GM23338 (cell line): ENCODE measurements around the gene MDM4. TPM values are rescaled to one million over a fixed set of nuclear protein-coding genes. Genes with fewer than 3 reads are reported as not detected.

Source experiments
- ATAC-seq: fragments of 200-7000 bp; cut with Tn5 transposase; 3 replicates; pipeline ENCODE4 v1.9.1; 2020
- DNase-seq: peaks from one replicate; pipeline ENCODE4 v3.0.0-alpha.2; 2015; ENCODE audit warnings: low spot score
- H2AFZ ChIP-seq: fragments of 200-600 bp; sonication (generic); 2 replicates; pipeline ENCODE4 v1.8.0; 2016; ENCODE audit warnings: antibody characterized with exemption, mild to moderate bottlenecking, moderate library complexity
- H3F3A ChIP-seq: fragments of 200-600 bp; sonication (generic); replicated peaks from 2 replicates; pipeline ENCODE4 v1.8.0; 2017; ENCODE audit warnings: antibody characterized with exemption, mixed run types, low read depth
- H3K27ac ChIP-seq: fragments of 200-600 bp; sonication (generic); 2 replicates; pipeline ENCODE4 v1.6.1; 2016; ENCODE audit warnings: low read depth
- H3K27me3 ChIP-seq: fragments of 200-600 bp; sonication (generic); 2 replicates; pipeline ENCODE4 v1.8.0; 2016; ENCODE audit warnings: mild to moderate bottlenecking, mixed run types, moderate library complexity; ENCODE audit not compliant: insufficient read depth
- H3K36me3 ChIP-seq: fragments of 200-600 bp; sonication (generic); 2 replicates; pipeline ENCODE4 v1.8.0; 2016; ENCODE audit warnings: mild to moderate bottlenecking; ENCODE audit not compliant: insufficient read depth
- H3K4me1 ChIP-seq: fragments of 200-600 bp; sonication (generic); 2 replicates; pipeline ENCODE4 v1.8.0; 2016; ENCODE audit warnings: mild to moderate bottlenecking, moderate library complexity; ENCODE audit not compliant: insufficient read depth
- H3K4me2 ChIP-seq: fragments of 200-600 bp; sonication (generic); 2 replicates; pipeline ENCODE4 v1.7.1; 2017; ENCODE audit warnings: mixed run types
- H3K4me3 ChIP-seq: fragments of 200-600 bp; sonication (generic); 2 replicates; pipeline ENCODE4 v1.6.1; 2016; ENCODE audit warnings: mixed run types
- H3K79me2 ChIP-seq: fragments of 200-600 bp; sonication (generic); replicated peaks from 2 replicates; pipeline ENCODE4 v1.8.0; 2017; ENCODE audit warnings: mild to moderate bottlenecking; ENCODE audit not compliant: insufficient read depth
- H3K9me2 ChIP-seq: fragments of 200-600 bp; sonication (generic); 2 replicates; pipeline ENCODE4 v1.8.0; 2017; ENCODE audit not compliant: insufficient read depth
- H4K20me1 ChIP-seq: fragments of 200-600 bp; sonication (generic); replicated peaks from 2 replicates; pipeline ENCODE4 v1.8.0; 2017; ENCODE audit warnings: mild to moderate bottlenecking; ENCODE audit not compliant: insufficient read depth
- H3K27ac Mint-ChIP-seq: 2 replicates; pipeline ENCODE4 v1.8.0; 2020; ENCODE audit warnings: inconsistent platforms, mild to moderate bottlenecking, moderate library complexity, mixed read lengths
- H3K27me3 Mint-ChIP-seq: 3 replicates; pipeline ENCODE4 v1.8.0; 2022; ENCODE audit warnings: low read depth, mild to moderate bottlenecking, moderate library complexity, mixed read lengths, inconsistent platforms; ENCODE audit not compliant: insufficient read depth, poor library complexity
- H3K36me3 Mint-ChIP-seq: 3 replicates; pipeline ENCODE4 v1.8.0; 2021; ENCODE audit warnings: low read depth, mild to moderate bottlenecking, inconsistent platforms, moderate library complexity, mixed read lengths
- H3K4me1 Mint-ChIP-seq: 3 replicates; pipeline ENCODE4 v1.8.0; 2020; ENCODE audit warnings: mild to moderate bottlenecking, inconsistent platforms, mixed read lengths
- H3K4me3 Mint-ChIP-seq: 3 replicates; pipeline ENCODE4 v1.8.0; 2021; ENCODE audit warnings: moderate library complexity, mild to moderate bottlenecking, inconsistent platforms, mixed read lengths
- H3K9me3 Mint-ChIP-seq: 3 replicates; pipeline ENCODE4 v1.8.0; 2020; ENCODE audit warnings: moderate library complexity, mild to moderate bottlenecking, inconsistent platforms, mixed read lengths
- CTCF ChIP-seq, 2 experiments: fragments of 200-600 bp in 1 of 2; sonication (generic) in 1 of 2; conservative IDR thresholded peaks; 2 replicates each; pipeline versions ENCODE4 v1.5.1 to v1.6.1; 2016 to 2017; ENCODE audit warnings: antibody characterized with exemption in 2 of 2, low read depth in 2 of 2, mild to moderate bottlenecking in 2 of 2, moderate library complexity in 1 of 2
- EZH2phosphoT487 ChIP-seq: fragments of 200-600 bp; sonication (generic); IDR thresholded peaks from one replicate; pipeline ENCODE4 v1.8.1; 2018; ENCODE audit warnings: antibody characterized with exemption; ENCODE audit not compliant: unreplicated experiment
- POLR2AphosphoS5 ChIP-seq: IDR thresholded peaks from 2 replicates; pipeline ENCODE4 v1.6.1; 2016; ENCODE audit warnings: antibody characterized with exemption, low read depth
- ZNF114 ChIP-seq: fragments of 250-450 bp; sonication (Bioruptor Pico); IDR thresholded peaks from 2 replicates; pipeline ENCODE4 v1.5.0; 2020; ENCODE audit warnings: mild to moderate bottlenecking, moderate library complexity
- ZNF331 ChIP-seq: fragments of 250-450 bp; sonication (Bioruptor Pico); IDR thresholded peaks from 2 replicates; pipeline ENCODE4 v1.5.0; 2020; ENCODE audit warnings: low read depth, mild to moderate bottlenecking, moderate library complexity
- ZNF462 ChIP-seq: fragments of 250-450 bp; sonication (Bioruptor Pico); IDR thresholded peaks from 2 replicates; pipeline ENCODE4 v1.5.0; 2020; ENCODE audit warnings: mild to moderate bottlenecking, moderate library complexity
- polyA plus RNA-seq: library from polyadenylated mRNA; unstranded; fragments of >200 nt; fragmentation: Nextera tagmentation; extraction: Ambion mirVana; gene quantifications from 2 replicates; pipeline ENCODE4 v1.2.1, GENCODE V29; 2016
- total RNA-seq: library from RNA; depleted of rRNA; stranded (reverse); fragments of >200 nt; shearing (Covaris generic); gene quantifications from 2 replicates; pipeline ENCODE4 v1.2.3, GENCODE V29; 2014

MDM4 gene
- total and polyA plus RNA-seq, 2 experiments from 2014 or later = 24.8 to 56.1 TPM

GRCh38 chr1:204572923-204573922 lies 57.0 kb downstream of the MDM4 start:
- Mint-ChIP-seq H3K36me3 (no peaks in the 10 kb centered on the region), H3K4me3 (no peak overlapping the region; the same call in 2 of the 3 replicates), H3K27ac (no peak overlapping the region; the same call in 1 of the 2 replicates), H3K4me1 (peaks cover 79% of the 10 kb centered on the region), H3K9me3 (no peaks in the 10 kb centered on the region; the same call in 2 of the 3 replicates), H3K27me3 (peaks cover 21% of the 10 kb centered on the region)
- H3K4me2 ChIP-seq = peak overlapping the region; percentile 70
- H3K4me3 ChIP-seq = peak overlapping the region; percentile 37; the same call in 1 of the 2 replicates
- H3K9me2 ChIP-seq = no peaks in the 10 kb centered on the region
- DNase-seq = no peak
- TF ChIP-seq EZH2phosphoT487 (no peak), POLR2AphosphoS5 (no peak), ZNF331 (CRISPR knock-in tag) (no peak)
- ATAC-seq = no peak
- no peaks in the 10 kb centered on the region for H3K36me3 ChIP-seq
- H2AFZ ChIP-seq = no peak overlapping the region
- 0 out of 2 replicates have a peak, but pooled peaks cover 5% of the 10 kb centered on the region for H3K27me3 ChIP-seq
- peaks cover 6% of the 10 kb centered on the region; the same call in 1 of the 2 replicates for H3F3A ChIP-seq
- no peaks in the 10 kb centered on the region for H3K79me2 ChIP-seq
- H3K4me1 ChIP-seq = peaks cover 76% of the 10 kb centered on the region
- H3K27ac ChIP-seq = peak overlapping the region; percentile 29; the same call in 1 of the 2 replicates
- no peaks in the 10 kb centered on the region for H4K20me1 ChIP-seq

GRCh38 chr1:204574016-204574864 lies 58.0 kb downstream of the MDM4 start:
- H3F3A ChIP-seq = peaks cover 7% of the 10 kb centered on the region; the same call in 1 of the 2 replicates
- H3K4me1 ChIP-seq = peaks cover 85% of the 10 kb centered on the region
- no peaks in the 10 kb centered on the region for H3K79me2 ChIP-seq
- 0 out of 2 replicates have a peak, but pooled peaks cover 5% of the 10 kb centered on the region for H3K27me3 ChIP-seq
- Mint-ChIP-seq H3K36me3 (no peaks in the 10 kb centered on the region), H3K9me3 (peaks cover 2% of the 10 kb centered on the region; the same call in 1 of the 3 replicates), H3K27ac (no peak overlapping the region), H3K4me1 (peaks cover 78% of the 10 kb centered on the region), H3K27me3 (peaks cover 23% of the 10 kb centered on the region), H3K4me3 (no peak overlapping the region; the same call in 2 of the 3 replicates)
- H3K4me2 ChIP-seq = peak overlapping the region; percentile 70
- no peaks in the 10 kb centered on the region for H3K9me2 ChIP-seq
- peak overlapping the region; percentile 29; the same call in 1 of the 2 replicates for H3K27ac ChIP-seq
- H2AFZ ChIP-seq = no peak overlapping the region
- peak overlapping the region; percentile 37 for H3K4me3 ChIP-seq
- H3K36me3 ChIP-seq = no peaks in the 10 kb centered on the region
- DNase-seq (peak; percentile 68), ATAC-seq (peak; percentile 48)
- no peaks in the 10 kb centered on the region for H4K20me1 ChIP-seq
- TF ChIP-seq ZNF462 (CRISPR knock-in tag) (no peak), POLR2AphosphoS5 (no peak), CTCF (conservative IDR thresholded peaks at IDR 0.05; ENCODE audit: low read depth in 2 of 2) (no peak), EZH2phosphoT487 (no peak), ZNF114 (no peak)
